SH-SY5Y (cell line): ENCODE data around the gene ITFG2.

Experiments
- GATA2 ChIP-seq: IDR thresholded peaks from 2 replicates; pipeline ENCODE4 v1.6.1; 2011; ENCODE audit warnings: mild to moderate bottlenecking, low read depth, low read length
- GATA3 ChIP-seq: IDR thresholded peaks from 2 replicates; pipeline ENCODE4 v1.6.1; 2011; ENCODE audit warnings: low read depth, mild to moderate bottlenecking, low read length, moderate library complexity

DNA sequence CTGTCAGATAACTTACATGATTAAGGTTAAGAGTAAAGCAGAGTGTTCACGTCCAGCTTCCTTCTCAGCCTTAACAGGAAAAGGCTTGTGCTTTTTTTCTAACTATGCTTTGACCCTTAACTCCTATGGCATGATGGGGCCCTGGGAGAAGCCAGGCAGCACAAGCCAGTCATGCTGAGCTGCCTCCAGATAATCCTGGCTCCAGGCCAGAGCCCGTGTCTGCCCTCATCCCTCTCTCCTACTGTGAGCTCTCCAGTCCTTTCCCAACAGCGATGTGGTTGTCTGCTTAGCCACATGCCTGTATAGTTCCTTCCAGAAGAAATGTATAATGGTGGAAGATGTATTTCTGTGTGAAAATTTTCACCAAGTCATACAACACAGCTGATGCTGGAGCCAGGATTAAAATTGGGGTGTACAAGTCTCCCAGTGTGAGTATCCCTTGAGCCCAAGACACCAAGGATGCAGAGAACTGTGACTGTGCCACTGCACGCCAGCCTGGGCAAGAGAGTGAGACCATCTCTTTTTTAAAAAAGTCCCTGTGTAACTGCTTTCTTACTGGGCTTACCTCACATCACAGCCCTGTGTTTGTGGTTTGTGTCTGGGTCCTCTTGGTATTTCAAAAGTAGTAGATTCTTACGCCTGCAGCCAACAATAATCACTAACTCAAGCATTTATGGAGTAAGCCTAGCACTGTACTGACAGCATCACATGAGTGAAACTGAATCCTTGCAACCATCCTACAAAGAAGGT, 7.9 kb upstream of the ITFG2 start:
- TF ChIP-seq GATA2, result no peak
- TF ChIP-seq GATA3, result no peak
